Osteocyte (in vitro differentiated cells): Measurements from ENCODE around the gene DIAPH2. TPM values are rescaled to one million over a fixed set of nuclear protein-coding genes. Genes with fewer than 3 reads are reported as not detected.

ENCODE experiments used
- DNase-seq: peaks from one replicate; pipeline ENCODE4 v3.0.0; 2021; ENCODE audit warnings: mixed read lengths; ENCODE audit not compliant: unreplicated experiment; ENCODE audit errors: extremely low spot score
- H3K27ac Mint-ChIP-seq: one replicate; pipeline ENCODE4 v1.8.0; 2021; ENCODE audit warnings: mild to moderate bottlenecking, mixed read lengths; ENCODE audit not compliant: unreplicated experiment
- H3K27me3 Mint-ChIP-seq: one replicate; pipeline ENCODE4 v1.8.0; 2021; ENCODE audit warnings: mixed read lengths; ENCODE audit not compliant: unreplicated experiment
- H3K36me3 Mint-ChIP-seq: one replicate; pipeline ENCODE4 v1.8.0; 2021; ENCODE audit warnings: mixed read lengths; ENCODE audit not compliant: unreplicated experiment
- H3K4me1 Mint-ChIP-seq: one replicate; pipeline ENCODE4 v1.8.0; 2021; ENCODE audit warnings: mixed read lengths; ENCODE audit not compliant: unreplicated experiment
- H3K4me3 Mint-ChIP-seq: one replicate; pipeline ENCODE4 v1.8.0; 2021; ENCODE audit warnings: mild to moderate bottlenecking, moderate library complexity, mixed read lengths; ENCODE audit not compliant: unreplicated experiment
- H3K9me3 Mint-ChIP-seq: one replicate; pipeline ENCODE4 v1.8.0; 2021; ENCODE audit warnings: mixed read lengths; ENCODE audit not compliant: unreplicated experiment
- total RNA-seq: library from RNA; stranded (reverse); gene quantifications from 2 replicates; pipeline ENCODE4 v1.2.1, GENCODE V29; 2021
- TF ChIP-seq, protein P1 (sequence below): fragments of 200-600 bp; sonication (generic); IDR thresholded peaks from 2 replicates; pipeline ENCODE4 v1.5.0; 2021; ENCODE audit warnings: antibody characterized with exemption, mild to moderate bottlenecking, moderate library complexity

Gene DIAPH2
- total RNA-seq, 1 donor from 2014 or later: 9.3 TPM

GRCh38 chrX:97358941-97359340 lies 674.3 kb downstream of the DIAPH2 start:
- H3K4me1 Mint-ChIP-seq: no peaks in the 10 kb centered on the region
- no peaks in the 10 kb centered on the region for H3K9me3 Mint-ChIP-seq
- H3K27me3 Mint-ChIP-seq: no peaks in the 10 kb centered on the region
- no peaks in the 10 kb centered on the region for H3K36me3 Mint-ChIP-seq
- DNase-seq: no peak
- TF ChIP-seq, protein P1, sequence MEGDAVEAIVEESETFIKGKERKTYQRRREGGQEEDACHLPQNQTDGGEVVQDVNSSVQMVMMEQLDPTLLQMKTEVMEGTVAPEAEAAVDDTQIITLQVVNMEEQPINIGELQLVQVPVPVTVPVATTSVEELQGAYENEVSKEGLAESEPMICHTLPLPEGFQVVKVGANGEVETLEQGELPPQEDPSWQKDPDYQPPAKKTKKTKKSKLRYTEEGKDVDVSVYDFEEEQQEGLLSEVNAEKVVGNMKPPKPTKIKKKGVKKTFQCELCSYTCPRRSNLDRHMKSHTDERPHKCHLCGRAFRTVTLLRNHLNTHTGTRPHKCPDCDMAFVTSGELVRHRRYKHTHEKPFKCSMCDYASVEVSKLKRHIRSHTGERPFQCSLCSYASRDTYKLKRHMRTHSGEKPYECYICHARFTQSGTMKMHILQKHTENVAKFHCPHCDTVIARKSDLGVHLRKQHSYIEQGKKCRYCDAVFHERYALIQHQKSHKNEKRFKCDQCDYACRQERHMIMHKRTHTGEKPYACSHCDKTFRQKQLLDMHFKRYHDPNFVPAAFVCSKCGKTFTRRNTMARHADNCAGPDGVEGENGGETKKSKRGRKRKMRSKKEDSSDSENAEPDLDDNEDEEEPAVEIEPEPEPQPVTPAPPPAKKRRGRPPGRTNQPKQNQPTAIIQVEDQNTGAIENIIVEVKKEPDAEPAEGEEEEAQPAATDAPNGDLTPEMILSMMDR: no peak
- H3K27ac Mint-ChIP-seq: no peak overlapping the region
- no peak overlapping the region for H3K4me3 Mint-ChIP-seq

DNA sequence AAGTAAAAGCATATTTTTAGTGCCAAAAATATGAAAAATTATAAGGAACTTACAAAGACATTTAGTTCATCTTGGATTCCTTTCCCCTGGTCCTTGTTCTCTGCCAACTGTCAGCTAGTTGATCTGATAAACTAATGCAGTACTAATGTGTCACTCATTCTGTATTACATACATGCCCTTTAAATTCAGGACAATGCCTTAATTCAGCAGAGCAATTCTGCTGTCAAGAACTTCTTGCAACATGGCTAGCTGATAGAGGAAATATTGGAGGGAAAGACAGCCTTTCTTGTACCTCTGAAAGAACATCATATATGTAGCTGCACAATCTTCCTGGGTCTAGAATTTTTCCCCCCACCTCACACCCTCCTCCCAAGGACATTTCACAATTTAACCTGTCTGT lies 679.2 kb downstream of the DIAPH2 start:
- no peak for DNase-seq
- H3K27ac Mint-ChIP-seq: no peak overlapping the region
- TF ChIP-seq, protein P1: no peak
- H3K4me1 Mint-ChIP-seq: no peaks in the 10 kb centered on the region
- H3K9me3 Mint-ChIP-seq: no peaks in the 10 kb centered on the region
- no peaks in the 10 kb centered on the region for H3K27me3 Mint-ChIP-seq
- H3K36me3 Mint-ChIP-seq: no peaks in the 10 kb centered on the region
- H3K4me3 Mint-ChIP-seq: no peak overlapping the region

- Mint-ChIP-seq H3K27me3 (no peaks in the 10 kb centered on the region), H3K27ac (no peak overlapping the region), H3K4me1 (no peaks in the 10 kb centered on the region), H3K9me3 (peaks cover 4% of the 10 kb centered on the region), H3K4me3 (no peak overlapping the region), H3K36me3 (no peaks in the 10 kb centered on the region)
- TF ChIP-seq, protein P1: no peak
- no peak for DNase-seq
Measured at GRCh38 chrX:97366237-97366636, 681.6 kb downstream of the DIAPH2 start.

DNA sequence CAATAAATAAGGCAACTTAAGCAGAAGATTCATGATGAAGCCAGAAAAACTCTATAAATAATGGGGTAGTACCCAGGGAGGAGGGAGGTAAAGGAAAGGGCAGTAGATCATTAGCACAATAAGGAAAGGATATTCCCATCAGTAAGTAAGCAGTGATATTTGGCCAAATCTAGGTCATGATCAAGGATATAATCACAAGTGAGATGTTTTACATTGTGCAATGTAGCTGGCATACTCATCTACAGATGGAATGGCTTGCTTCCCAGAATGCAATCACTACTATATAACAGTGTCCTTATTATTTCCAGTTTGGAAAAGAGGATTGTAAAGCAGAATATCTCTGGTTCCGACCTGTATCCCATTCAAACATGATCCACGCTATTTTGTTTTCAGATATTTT lies 682.5 kb downstream of the DIAPH2 start:
- peaks cover 4% of the 10 kb centered on the region for H3K9me3 Mint-ChIP-seq
- no peak for DNase-seq
- H3K4me3 Mint-ChIP-seq: no peak overlapping the region
- H3K27ac Mint-ChIP-seq: no peak overlapping the region
- no peaks in the 10 kb centered on the region for H3K36me3 Mint-ChIP-seq
- no peaks in the 10 kb centered on the region for H3K4me1 Mint-ChIP-seq
- TF ChIP-seq, protein P1: no peak
- no peaks in the 10 kb centered on the region for H3K27me3 Mint-ChIP-seq

DNA sequence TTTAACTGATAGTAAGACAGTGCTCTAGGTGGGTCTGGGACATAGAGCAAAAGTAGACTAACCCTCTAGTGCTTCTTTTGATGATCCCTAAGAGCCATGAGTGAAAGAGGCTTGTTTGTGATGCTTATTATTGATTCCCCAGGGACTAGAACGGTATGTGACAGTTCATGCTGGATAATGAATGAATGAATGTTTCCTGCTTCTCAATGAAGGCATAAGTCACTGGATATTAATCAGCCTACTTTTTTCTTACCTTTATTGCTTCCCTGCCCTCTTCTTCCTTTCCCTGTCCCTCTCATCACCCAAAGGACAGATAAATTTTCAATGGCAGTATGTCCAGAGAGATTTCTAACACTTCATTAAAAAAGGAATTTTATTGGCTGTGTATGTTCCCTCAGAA lies 685.3 kb downstream of the DIAPH2 start:
- DNase-seq: no peak
- H3K4me3 Mint-ChIP-seq: no peak overlapping the region
- peaks cover 2% of the 10 kb centered on the region for H3K36me3 Mint-ChIP-seq
- peaks cover 7% of the 10 kb centered on the region for H3K9me3 Mint-ChIP-seq
- TF ChIP-seq, protein P1: no peak
- no peak overlapping the region for H3K27ac Mint-ChIP-seq
- no peaks in the 10 kb centered on the region for H3K4me1 Mint-ChIP-seq
- no peaks in the 10 kb centered on the region for H3K27me3 Mint-ChIP-seq
